Sigmoid colon (tissue), 7 donors: ENCODE measurements around the gene SEC14L5. TPM values are rescaled to one million over a fixed set of nuclear protein-coding genes. Genes with fewer than 3 reads are reported as not detected.
A peak's percentile ranks its signal among the peaks of the same experiment; 100 is the strongest.
"Not testable (repeated sequence)": the region's sequence is repeated elsewhere in the genome, so short reads cannot be mapped to it uniquely, and the experiment has no call there.

Experiments used
- DNase-seq: peaks from one replicate; pipeline ENCODE4 v3.0.0-alpha.2; 2019
- H3K27ac ChIP-seq, 4 donors: fragments of 200-600 bp; sonication (generic); one replicate each; pipeline ENCODE4 v1.5.1; 2016 to 2019; ENCODE audit warnings: mild to moderate bottlenecking in 1 of 4
- H3K27me3 ChIP-seq, 3 donors: fragments of 200-600 bp; sonication (generic); one replicate each; pipeline ENCODE4 v1.5.1; 2019; ENCODE audit warnings: mild to moderate bottlenecking in 1 of 3
- H3K36me3 ChIP-seq, 4 donors: fragments of 200-600 bp; sonication (generic); one replicate each; pipeline ENCODE4 v1.5.1; 2016 to 2019
- H3K4me1 ChIP-seq, 4 donors: fragments of 200-600 bp; sonication (generic); one replicate each; pipeline ENCODE4 v1.5.1; 2017 to 2019
- H3K4me3 ChIP-seq, 4 donors: fragments of 200-600 bp; sonication (generic); one replicate each; pipeline ENCODE4 v1.5.1; 2017 to 2019; ENCODE audit warnings: mild to moderate bottlenecking in 2 of 4, moderate library complexity in 1 of 4
- H3K9me3 ChIP-seq, 4 donors: fragments of 200-600 bp in 3 of 4; sonication (generic) in 3 of 4; one replicate each; pipeline versions ENCODE4 v1.5.1 to v1.6.1; 2013 to 2019
- EP300 ChIP-seq, 4 donors: sonication (generic); formaldehyde crosslinking; IDR thresholded peaks; one replicate each; pipeline ENCODE4 v1.6.1; 2017; ENCODE audit warnings: antibody characterized with exemption in 4 of 4
- POLR2A ChIP-seq, 2 donors: fragments of 450-650 bp; IDR thresholded peaks; one replicate each; pipeline ENCODE4 v1.6.1; 2016; ENCODE audit warnings: antibody characterized with exemption in 2 of 2, mild to moderate bottlenecking in 2 of 2, moderate library complexity in 2 of 2
- POLR2AphosphoS5 ChIP-seq, 4 donors: sonication (generic); formaldehyde crosslinking; IDR thresholded peaks; one replicate each; pipeline ENCODE4 v1.6.1; 2017; ENCODE audit warnings: antibody characterized with exemption in 4 of 4
- WGBS, 2 donors: extraction: QIAGEN DNeasy Blood & Tissue Kit; methylation state at CpG; one replicate each; pipeline ENCODE4 v1.1.7; 2013; 5-methylcytosine and 5-hydroxymethylcytosine counted together
- intact Hi-C: fragments of 100-400 bp; cut with DNase I; formaldehyde crosslinking; loops from one replicate; pipeline ENCODE4 v1.15.1; 2023
- polyA plus RNA-seq, 3 donors: library from polyadenylated mRNA; stranded (reverse); fragments of 200-250 nt; gene quantifications; one replicate each; pipeline ENCODE4 v1.2.3, GENCODE V29; 2013
- total RNA-seq, 4 donors: library from RNA; depleted of rRNA; stranded (reverse); fragments of >200 nt; gene quantifications; one replicate each; pipeline ENCODE4 v1.1.0, GENCODE V29; 2016
- TF ChIP-seq, protein P1 (sequence below), 4 experiments: fragments of 450-650 bp in 3 of 4; fragments of 200-600 bp in 1 of 4; IDR thresholded peaks; one replicate each; pipeline ENCODE4 v1.5.1; 2016 to 2019; ENCODE audit warnings: antibody characterized with exemption in 4 of 4, mild to moderate bottlenecking in 3 of 4, moderate library complexity in 2 of 4
- donor health status: healthy with polysubstance abuse.
- donor health status: Bipolar disorder and iron deficiency.
- donor health status: healthy.

The SEC14L5 gene
- total and polyA plus RNA-seq, 7 donors, result under 0.01 to 2.5 (median 0.46) TPM

DNA sequence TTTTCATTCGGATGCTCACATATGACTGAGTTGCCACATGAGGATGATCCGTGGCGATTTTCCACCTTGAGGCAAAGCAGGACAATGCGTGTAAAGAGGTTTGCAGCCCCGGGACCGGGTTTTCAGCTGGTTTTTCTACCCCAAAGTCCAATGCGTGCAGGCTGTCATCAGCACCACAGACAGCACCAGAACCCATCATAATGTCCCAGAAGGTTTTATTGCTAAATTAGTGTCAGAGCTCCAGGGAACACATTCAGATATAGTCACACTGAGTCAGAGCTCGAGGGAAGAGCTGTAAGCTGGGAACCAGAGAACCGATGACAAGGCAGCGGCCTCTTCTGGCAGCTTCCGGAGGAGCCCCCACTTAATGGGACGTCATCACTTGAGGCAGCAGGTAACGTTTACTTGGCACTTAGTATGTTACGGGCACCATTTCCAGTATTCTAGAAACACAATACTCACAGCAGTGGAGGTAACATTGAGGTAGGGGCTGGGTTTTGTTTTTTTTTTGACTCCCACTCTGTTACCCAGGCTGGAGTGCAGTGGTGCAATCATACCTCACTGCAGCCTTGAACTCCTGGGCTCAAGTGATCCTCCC, 84.5 kb downstream of the SEC14L5 start:
- DNase-seq, result no peak
- intact Hi-C loops, result no loop called here
- H3K36me3 ChIP-seq, result no peaks in the 10 kb centered on the region
- H3K4me1 ChIP-seq, result no peaks in the 10 kb centered on the region
- no peaks in the 10 kb centered on the region for H3K9me3 ChIP-seq
- 82 to 85% methylated on average over 14 of the region's 14 CpGs for WGBS, 2 donors
- H3K27ac ChIP-seq, result no peak overlapping the region
- no peak overlapping the region for H3K4me3 ChIP-seq
- peaks cover 0 to 3% (median 0%) of the 10 kb centered on the region in 3 donors for H3K27me3 ChIP-seq
- TF ChIP-seq POLR2AphosphoS5 (IDR thresholded peaks at IDR 0.05), result no peak
- TF ChIP-seq, protein P1, sequence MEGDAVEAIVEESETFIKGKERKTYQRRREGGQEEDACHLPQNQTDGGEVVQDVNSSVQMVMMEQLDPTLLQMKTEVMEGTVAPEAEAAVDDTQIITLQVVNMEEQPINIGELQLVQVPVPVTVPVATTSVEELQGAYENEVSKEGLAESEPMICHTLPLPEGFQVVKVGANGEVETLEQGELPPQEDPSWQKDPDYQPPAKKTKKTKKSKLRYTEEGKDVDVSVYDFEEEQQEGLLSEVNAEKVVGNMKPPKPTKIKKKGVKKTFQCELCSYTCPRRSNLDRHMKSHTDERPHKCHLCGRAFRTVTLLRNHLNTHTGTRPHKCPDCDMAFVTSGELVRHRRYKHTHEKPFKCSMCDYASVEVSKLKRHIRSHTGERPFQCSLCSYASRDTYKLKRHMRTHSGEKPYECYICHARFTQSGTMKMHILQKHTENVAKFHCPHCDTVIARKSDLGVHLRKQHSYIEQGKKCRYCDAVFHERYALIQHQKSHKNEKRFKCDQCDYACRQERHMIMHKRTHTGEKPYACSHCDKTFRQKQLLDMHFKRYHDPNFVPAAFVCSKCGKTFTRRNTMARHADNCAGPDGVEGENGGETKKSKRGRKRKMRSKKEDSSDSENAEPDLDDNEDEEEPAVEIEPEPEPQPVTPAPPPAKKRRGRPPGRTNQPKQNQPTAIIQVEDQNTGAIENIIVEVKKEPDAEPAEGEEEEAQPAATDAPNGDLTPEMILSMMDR (IDR thresholded peaks at IDR 0.05), result no peak
- TF ChIP-seq EP300 (IDR thresholded peaks at IDR 0.05), result no peak
- TF ChIP-seq POLR2A (IDR thresholded peaks at IDR 0.05), result no peak

- intact Hi-C loops, result no loop called here
- H3K36me3 ChIP-seq, result no peaks in the 10 kb centered on the region
Measured at GRCh38 chr16:5044011-5044540, 85.9 kb downstream of the SEC14L5 start.

DNA sequence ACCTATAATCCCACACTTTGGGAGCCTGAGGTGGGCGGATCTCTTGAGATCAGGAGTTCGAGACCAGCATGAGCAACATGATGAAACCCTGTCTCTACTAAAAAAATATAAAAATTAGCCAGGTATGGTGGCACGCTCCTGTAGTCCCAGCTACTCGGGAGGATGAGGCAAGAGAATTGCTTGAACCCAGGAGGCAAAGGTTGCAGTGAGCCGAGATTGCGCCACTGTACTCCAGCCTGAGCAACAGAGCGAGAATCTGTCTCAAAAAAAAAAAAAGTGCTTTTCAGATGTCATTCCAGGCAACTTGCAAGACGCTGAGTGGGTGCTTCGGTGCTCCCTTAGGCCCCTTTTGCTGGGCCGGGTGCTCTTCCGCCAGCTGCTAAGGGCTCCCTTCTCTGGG, 86.5 kb downstream of the SEC14L5 start:
- H3K27ac ChIP-seq, H3K4me3 ChIP-seq, H3K27me3 ChIP-seq, H3K36me3 ChIP-seq, H3K4me1 ChIP-seq, intact Hi-C loops, H3K9me3 ChIP-seq, DNase-seq: not testable (repeated sequence)
- 93 to 94% methylated on average over 11 of the region's 11 CpGs for WGBS, 2 donors

More at GRCh38 chr16:5044011-5044540, 85.9 kb downstream of the SEC14L5 start:
- no peaks in the 10 kb centered on the region for H3K9me3 ChIP-seq
- no peak overlapping the region for H3K27ac ChIP-seq
- peaks cover 0 to 3% (median 0%) of the 10 kb centered on the region in 3 donors for H3K27me3 ChIP-seq
- WGBS, 2 donors, result 92 to 95% methylated on average over 8 of the region's 8 CpGs
- peak; percentile 26 for DNase-seq
- H3K4me1 ChIP-seq, result no peaks in the 10 kb centered on the region
- TF ChIP-seq EP300 (IDR thresholded peaks at IDR 0.05) (no peak), POLR2AphosphoS5 (IDR thresholded peaks at IDR 0.05) (no peak), POLR2A (IDR thresholded peaks at IDR 0.05) (no peak)
- TF ChIP-seq, protein P1 (IDR thresholded peaks at IDR 0.05), result no peak
- no peak overlapping the region for H3K4me3 ChIP-seq

GRCh38 chr16:5045499-5046115, 87.5 kb downstream of the SEC14L5 start:
- Histone ChIP-seq H3K27ac (no peak overlapping the region), H3K4me1 (no peaks in the 10 kb centered on the region), H3K9me3 (no peaks in the 10 kb centered on the region), H3K27me3 (peaks cover 0 to 3% (median 0%) of the 10 kb centered on the region in 3 donors), H3K36me3 (no peaks in the 10 kb centered on the region), H3K4me3 (no peak overlapping the region)
- 89 to 91% methylated on average over 10 of the region's 10 CpGs for WGBS, 2 donors
- intact Hi-C loops, result no loop called here
- no peak for DNase-seq
- no peak for TF ChIP-seq EP300 (IDR thresholded peaks at IDR 0.05)
- TF ChIP-seq POLR2AphosphoS5 (IDR thresholded peaks at IDR 0.05), result no peak
- TF ChIP-seq POLR2A (IDR thresholded peaks at IDR 0.05), result no peak
- TF ChIP-seq, protein P1 (IDR thresholded peaks at IDR 0.05), result no peak

GRCh38 chr16:5046914-5047313, 88.8 kb downstream of the SEC14L5 start:
- peaks cover 0 to 3% (median 0%) of the 10 kb centered on the region in 3 donors for H3K27me3 ChIP-seq
- no peaks in the 10 kb centered on the region for H3K9me3 ChIP-seq
- no peak overlapping the region for H3K27ac ChIP-seq
- no peaks in the 10 kb centered on the region for H3K4me1 ChIP-seq
- TF ChIP-seq, protein P1 (IDR thresholded peaks at IDR 0.05), result no peak
- no peak for TF ChIP-seq POLR2AphosphoS5 (IDR thresholded peaks at IDR 0.05)
- no peak for TF ChIP-seq EP300 (IDR thresholded peaks at IDR 0.05)
- TF ChIP-seq POLR2A (IDR thresholded peaks at IDR 0.05), result no peak
- H3K36me3 ChIP-seq, result no peaks in the 10 kb centered on the region
- intact Hi-C loops, result no loop called here
- 88 to 89% methylated on average over 2 of the region's 2 CpGs for WGBS, 2 donors
- no peak for DNase-seq
- H3K4me3 ChIP-seq, result no peak overlapping the region
